ENCODE measurements around the gene TPRKB.
"Not testable (repeated sequence)": the region's sequence is repeated elsewhere in the genome, so short reads cannot be mapped to it uniquely, and the experiment has no call there.

TPRKB gene

DNA sequence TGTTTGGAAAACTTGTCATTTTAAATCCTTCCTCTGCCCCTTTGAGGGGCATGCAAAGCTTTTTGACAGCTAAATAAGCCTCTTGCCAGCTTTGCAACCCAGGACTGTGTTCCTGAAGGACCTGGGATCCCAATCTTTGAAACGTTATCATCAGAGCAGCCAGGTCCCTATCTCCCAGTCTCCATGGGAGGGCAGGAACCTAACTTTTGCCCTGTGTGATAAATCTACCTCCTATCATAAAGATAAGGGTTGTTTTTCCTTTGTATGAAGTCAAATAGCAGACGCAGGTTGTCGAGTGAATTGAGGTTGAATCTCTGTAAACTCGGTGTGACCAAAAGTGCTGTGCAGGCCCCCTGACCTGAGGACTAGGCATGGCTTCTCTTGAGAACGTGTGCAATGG, 30.1 kb downstream of the TPRKB start:
- no peak overlapping the region for H3K27ac ChIP-seq (ENCODE audit: low read depth, low read length)
- H3K4me3 ChIP-seq (ENCODE audit: low read depth in 1 of 2, low read length in 2 of 2) = no peak overlapping the region
- H3K9ac ChIP-seq (ENCODE audit: low read length) = no peak overlapping the region

DNA sequence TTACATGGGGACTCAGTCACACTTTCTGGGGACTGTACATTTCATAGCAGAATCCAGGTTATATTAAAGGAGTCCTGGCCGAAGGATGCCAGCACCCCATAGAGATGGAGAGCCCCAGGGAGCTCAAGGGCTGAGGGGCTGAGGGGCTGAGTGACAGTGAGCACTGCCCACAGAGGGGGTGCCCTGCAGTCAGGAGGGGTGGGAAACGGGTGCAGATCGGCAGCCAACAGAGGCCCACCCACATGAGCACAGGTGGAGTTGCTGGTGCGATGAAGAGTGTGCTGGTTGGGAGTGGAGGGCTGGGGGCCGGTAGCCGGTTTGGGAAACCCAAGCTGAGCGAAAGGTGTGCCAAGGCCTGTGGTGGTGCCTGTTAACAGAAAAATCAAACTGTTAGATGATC, 32.1 kb downstream of the TPRKB start:
- H3K36me3 ChIP-seq (ENCODE audit: insufficient read depth, low read length) = no peaks in the 10 kb centered on the region
- no peak overlapping the region for H3K27ac ChIP-seq (ENCODE audit: low read depth, low read length)
- H3K9me3 ChIP-seq (ENCODE audit: low read length) = no peaks in the 10 kb centered on the region
- no peaks in the 10 kb centered on the region for H3K4me1 ChIP-seq (ENCODE audit: insufficient read depth, low read length)
- H3K4me3 ChIP-seq (ENCODE audit: low read depth in 1 of 2, low read length in 2 of 2) = no peak overlapping the region
- no peaks in the 10 kb centered on the region for H3K27me3 ChIP-seq (ENCODE audit: control insufficient read depth in 1 of 2, insufficient read depth in 2 of 2, low read length in 2 of 2)
- H3K9ac ChIP-seq (ENCODE audit: low read length) = no peak overlapping the region

More for the DNA sequence above, 30.1 kb downstream of the TPRKB start:
- Histone ChIP-seq H3K9me3 (ENCODE audit: low read length) (no peaks in the 10 kb centered on the region), H3K36me3 (ENCODE audit: insufficient read depth, low read length) (no peaks in the 10 kb centered on the region), H3K27me3 (ENCODE audit: control insufficient read depth in 1 of 2, insufficient read depth in 2 of 2, low read length in 2 of 2) (no peaks in the 10 kb centered on the region), H3K4me1 (ENCODE audit: insufficient read depth, low read length) (no peaks in the 10 kb centered on the region)

DNA sequence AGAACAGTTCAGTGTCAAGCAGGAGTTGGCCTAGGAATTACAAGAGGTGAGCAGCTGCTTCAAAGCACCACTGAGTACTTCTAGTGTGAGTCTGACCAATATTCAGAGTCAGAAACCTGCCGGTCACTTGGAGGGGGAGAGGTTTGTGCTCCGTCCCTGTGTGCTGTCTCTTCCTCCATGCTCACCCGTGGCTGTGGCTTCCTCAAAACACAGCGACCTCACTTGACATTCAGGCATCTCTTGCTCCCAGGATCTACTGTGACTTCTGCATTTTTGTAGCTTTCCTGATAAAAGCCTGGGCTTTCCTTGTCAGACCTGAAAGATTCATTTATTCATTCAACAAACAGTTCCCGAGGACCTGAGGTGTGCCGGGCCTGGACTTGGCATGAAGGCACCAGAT, 32.9 kb downstream of the TPRKB start:
- no peaks in the 10 kb centered on the region for H3K27me3 ChIP-seq (ENCODE audit: control insufficient read depth in 1 of 2, insufficient read depth in 2 of 2, low read length in 2 of 2)
- H3K4me1 ChIP-seq (ENCODE audit: insufficient read depth, low read length) = no peaks in the 10 kb centered on the region
- H3K9ac ChIP-seq (ENCODE audit: low read length) = no peak overlapping the region
- H3K27ac ChIP-seq (ENCODE audit: low read depth, low read length) = no peak overlapping the region
- H3K36me3 ChIP-seq (ENCODE audit: insufficient read depth, low read length) = no peaks in the 10 kb centered on the region
- no peak overlapping the region for H3K4me3 ChIP-seq (ENCODE audit: low read depth in 1 of 2, low read length in 2 of 2)
- no peaks in the 10 kb centered on the region for H3K9me3 ChIP-seq (ENCODE audit: low read length)

DNA sequence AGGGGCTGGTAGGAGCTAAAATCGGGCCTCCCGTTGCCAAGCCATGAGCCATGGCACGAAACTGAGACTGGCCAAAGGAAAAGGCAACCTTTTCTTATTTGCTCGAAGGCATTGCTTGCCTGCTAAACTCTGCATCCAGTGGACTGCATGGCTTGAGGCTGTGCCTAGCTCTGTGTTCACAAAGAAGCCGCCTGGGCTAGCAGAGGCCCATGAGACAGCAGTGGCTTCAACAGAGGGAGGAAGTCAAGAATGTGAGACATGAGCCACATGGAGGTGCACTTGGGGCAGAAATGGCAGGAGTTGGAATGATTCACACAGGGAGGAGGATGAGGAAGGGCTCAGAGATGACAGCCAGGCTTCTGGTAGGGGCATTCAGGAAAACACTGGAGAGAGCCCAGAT, 33.5 kb downstream of the TPRKB start:
- Histone ChIP-seq H3K4me1 (ENCODE audit: insufficient read depth, low read length) (no peaks in the 10 kb centered on the region), H3K9ac (ENCODE audit: low read length) (no peak overlapping the region), H3K9me3 (ENCODE audit: low read length) (no peaks in the 10 kb centered on the region), H3K27ac (ENCODE audit: low read depth, low read length) (no peak overlapping the region), H3K4me3 (ENCODE audit: low read depth in 1 of 2, low read length in 2 of 2) (no peak overlapping the region), H3K36me3 (ENCODE audit: insufficient read depth, low read length) (no peaks in the 10 kb centered on the region), H3K27me3 (ENCODE audit: control insufficient read depth in 1 of 2, insufficient read depth in 2 of 2, low read length in 2 of 2) (no peaks in the 10 kb centered on the region)

DNA sequence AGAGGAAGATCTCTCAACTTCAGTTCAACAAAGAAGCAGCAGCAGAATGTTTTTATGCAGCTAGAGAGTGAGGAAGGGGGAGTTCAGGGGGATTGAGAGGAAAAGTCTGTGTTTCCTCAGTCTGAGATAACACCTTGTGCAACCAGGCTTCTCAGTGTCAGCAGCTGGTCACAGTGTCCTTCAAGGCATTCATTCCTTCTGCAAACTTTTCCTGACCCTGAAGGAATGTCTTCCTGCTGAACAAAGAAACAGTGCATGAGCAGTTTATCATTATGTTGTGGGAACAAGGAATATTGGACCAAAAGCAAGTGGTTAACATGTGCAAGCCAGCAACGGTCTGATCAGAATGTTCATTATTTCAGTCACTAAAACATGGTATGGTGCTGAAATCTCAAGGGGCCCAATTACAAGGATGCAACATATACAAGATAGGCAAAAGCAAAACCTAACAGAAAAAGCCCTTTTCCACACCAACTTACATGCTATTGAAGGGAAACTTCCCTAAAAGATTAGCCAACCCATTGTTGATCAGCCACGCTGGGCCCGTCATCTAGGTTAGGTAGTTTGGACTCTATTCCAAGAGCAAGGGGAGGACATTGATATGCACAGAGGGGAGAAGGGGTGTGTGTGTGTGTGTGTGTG, 34.2 kb downstream of the TPRKB start:
- H3K27me3 ChIP-seq (ENCODE audit: control insufficient read depth in 1 of 2, insufficient read depth in 2 of 2, low read length in 2 of 2); H3K9ac ChIP-seq (ENCODE audit: low read length); H3K4me3 ChIP-seq (ENCODE audit: low read depth in 1 of 2, low read length in 2 of 2); H3K36me3 ChIP-seq (ENCODE audit: insufficient read depth, low read length); H3K4me1 ChIP-seq (ENCODE audit: insufficient read depth, low read length); H3K27ac ChIP-seq (ENCODE audit: low read depth, low read length); H3K9me3 ChIP-seq (ENCODE audit: low read length): not testable (repeated sequence)

DNA sequence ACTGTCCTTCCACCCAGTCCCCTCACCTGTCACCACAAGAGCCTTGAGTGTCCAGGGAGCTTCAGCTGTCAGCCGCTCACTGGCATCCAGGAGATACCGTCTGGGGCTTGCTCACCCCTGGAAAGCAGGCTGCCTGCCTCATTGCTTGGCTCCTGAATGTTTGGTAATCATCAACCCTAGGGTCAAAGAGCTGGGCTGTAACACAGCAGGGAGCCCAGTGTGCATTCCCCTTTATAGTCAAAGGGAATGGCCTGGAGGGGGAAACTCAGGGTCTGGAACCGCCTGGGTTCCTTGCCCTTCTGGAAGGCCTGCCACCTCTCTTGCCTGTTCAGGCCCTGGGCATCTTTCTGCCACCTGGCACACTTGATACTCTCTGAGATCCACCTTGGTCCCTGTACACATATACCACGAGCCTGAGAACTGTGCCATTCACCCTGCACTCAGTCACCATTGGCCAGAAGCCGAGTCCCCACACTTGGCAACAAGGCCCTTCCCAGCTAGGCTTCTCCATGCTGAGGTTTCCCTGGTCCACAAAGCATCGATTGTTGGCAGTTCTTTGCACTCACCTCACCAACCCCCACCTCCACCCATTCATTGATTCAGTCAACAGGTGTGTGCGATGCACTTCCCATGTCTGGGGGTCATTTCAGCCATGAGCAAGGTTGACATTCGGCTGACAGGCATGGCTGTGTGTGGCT, 35.0 kb downstream of the TPRKB start:
- H3K4me3 ChIP-seq (ENCODE audit: low read depth in 1 of 2, low read length in 2 of 2) = no peak overlapping the region
- no peaks in the 10 kb centered on the region for H3K9me3 ChIP-seq (ENCODE audit: low read length)
- H3K27me3 ChIP-seq (ENCODE audit: control insufficient read depth in 1 of 2, insufficient read depth in 2 of 2, low read length in 2 of 2) = no peaks in the 10 kb centered on the region
- no peaks in the 10 kb centered on the region for H3K4me1 ChIP-seq (ENCODE audit: insufficient read depth, low read length)
- no peak overlapping the region for H3K27ac ChIP-seq (ENCODE audit: low read depth, low read length)
- no peaks in the 10 kb centered on the region for H3K36me3 ChIP-seq (ENCODE audit: insufficient read depth, low read length)
- H3K9ac ChIP-seq (ENCODE audit: low read length) = no peak overlapping the region

DNA sequence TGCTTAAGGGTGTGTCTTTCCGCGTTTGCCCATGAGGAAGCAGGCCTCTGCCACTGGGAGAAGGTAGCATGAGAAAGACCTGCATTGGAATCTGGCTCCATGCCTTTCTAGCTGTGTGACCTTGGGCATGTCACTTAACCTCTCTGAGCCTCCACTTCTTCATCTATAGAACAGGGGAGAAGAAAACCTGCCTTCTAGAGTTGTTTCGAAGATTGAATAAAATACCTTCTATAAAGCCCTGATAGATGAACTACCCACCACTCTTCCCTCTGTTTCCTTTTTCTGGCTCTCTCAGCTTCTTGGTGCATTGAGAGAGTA, 35.7 kb downstream of the TPRKB start:
- H3K9ac ChIP-seq (ENCODE audit: low read length); H3K4me1 ChIP-seq (ENCODE audit: insufficient read depth, low read length); H3K9me3 ChIP-seq (ENCODE audit: low read length); H3K27ac ChIP-seq (ENCODE audit: low read depth, low read length); H3K27me3 ChIP-seq (ENCODE audit: control insufficient read depth in 1 of 2, insufficient read depth in 2 of 2, low read length in 2 of 2); H3K4me3 ChIP-seq (ENCODE audit: low read depth in 1 of 2, low read length in 2 of 2); H3K36me3 ChIP-seq (ENCODE audit: insufficient read depth, low read length): not testable (repeated sequence)

DNA sequence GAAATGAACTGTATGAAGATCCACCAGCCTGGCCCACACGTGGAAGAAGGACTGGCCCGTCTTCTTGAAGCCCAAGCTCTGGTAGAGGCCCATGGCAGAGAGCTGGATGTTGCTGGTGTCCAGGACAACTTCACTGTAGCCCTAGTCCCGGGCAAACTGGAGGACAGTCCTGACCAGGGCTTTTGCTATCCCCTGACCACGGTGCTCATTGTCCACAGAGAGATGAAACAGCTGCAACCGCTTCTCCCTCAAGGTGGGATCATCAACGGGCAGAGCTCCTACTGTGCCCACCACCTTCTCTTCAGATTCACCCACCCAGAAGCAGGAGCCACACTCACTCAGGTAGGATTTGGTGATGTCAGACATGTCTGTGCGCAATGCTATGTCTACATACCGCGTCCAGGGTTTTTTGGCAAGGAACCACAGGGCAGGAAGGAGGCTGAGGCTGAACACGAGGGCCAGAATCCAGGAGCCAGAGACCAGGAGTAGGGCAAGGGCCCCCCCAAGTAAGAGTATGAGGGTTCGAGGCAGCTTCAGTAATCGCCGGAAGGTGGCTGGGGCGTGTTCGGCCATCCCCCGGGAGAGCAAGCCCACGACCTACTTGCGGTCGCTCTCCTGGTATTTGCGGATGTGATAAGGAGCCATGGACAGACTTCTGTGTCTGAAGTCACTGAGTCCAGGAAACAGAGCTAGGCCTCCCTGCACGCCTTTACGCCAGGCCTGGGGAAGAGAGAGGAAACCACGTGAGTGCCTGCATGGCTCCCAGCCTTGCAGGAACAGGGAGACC, 36.3 kb downstream of the TPRKB start:
- Histone ChIP-seq H3K27me3 (ENCODE audit: control insufficient read depth in 1 of 2, insufficient read depth in 2 of 2, low read length in 2 of 2) (no peaks in the 10 kb centered on the region), H3K9me3 (ENCODE audit: low read length) (no peaks in the 10 kb centered on the region), H3K4me3 (ENCODE audit: low read depth in 1 of 2, low read length in 2 of 2) (no peak overlapping the region), H3K27ac (ENCODE audit: low read depth, low read length) (no peak overlapping the region), H3K9ac (ENCODE audit: low read length) (no peak overlapping the region), H3K4me1 (ENCODE audit: insufficient read depth, low read length) (no peaks in the 10 kb centered on the region), H3K36me3 (ENCODE audit: insufficient read depth, low read length) (no peaks in the 10 kb centered on the region)

DNA sequence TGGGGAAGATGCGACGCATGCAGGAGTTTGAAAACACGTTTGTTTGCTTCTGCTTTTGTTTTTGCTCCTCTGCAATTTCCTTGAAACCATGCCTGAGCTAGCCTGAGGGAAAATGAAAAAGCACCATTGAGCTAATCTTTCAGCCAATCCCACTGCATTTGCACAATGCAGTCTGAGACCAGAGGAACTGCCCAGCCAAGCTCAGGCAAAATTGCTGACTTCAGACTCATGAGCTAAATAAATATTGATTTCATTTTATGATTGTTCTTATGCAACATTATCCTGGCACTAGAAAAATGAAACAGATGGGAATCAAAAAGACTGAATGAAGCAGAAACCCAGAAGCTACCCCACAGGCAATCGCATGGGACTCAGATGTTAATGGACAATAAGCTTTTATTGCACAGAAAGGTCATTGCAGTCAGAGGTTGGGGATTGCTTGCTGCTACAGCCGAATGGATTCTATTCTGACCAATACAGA, 37.0 kb downstream of the TPRKB start:
- H3K4me1 ChIP-seq (ENCODE audit: insufficient read depth, low read length) = no peaks in the 10 kb centered on the region
- no peaks in the 10 kb centered on the region for H3K9me3 ChIP-seq (ENCODE audit: low read length)
- no peak overlapping the region for H3K9ac ChIP-seq (ENCODE audit: low read length)
- no peaks in the 10 kb centered on the region for H3K27me3 ChIP-seq (ENCODE audit: control insufficient read depth in 1 of 2, insufficient read depth in 2 of 2, low read length in 2 of 2)
- H3K27ac ChIP-seq (ENCODE audit: low read depth, low read length) = no peak overlapping the region
- no peaks in the 10 kb centered on the region for H3K36me3 ChIP-seq (ENCODE audit: insufficient read depth, low read length)
- no peak overlapping the region for H3K4me3 ChIP-seq (ENCODE audit: low read depth in 1 of 2, low read length in 2 of 2)

DNA sequence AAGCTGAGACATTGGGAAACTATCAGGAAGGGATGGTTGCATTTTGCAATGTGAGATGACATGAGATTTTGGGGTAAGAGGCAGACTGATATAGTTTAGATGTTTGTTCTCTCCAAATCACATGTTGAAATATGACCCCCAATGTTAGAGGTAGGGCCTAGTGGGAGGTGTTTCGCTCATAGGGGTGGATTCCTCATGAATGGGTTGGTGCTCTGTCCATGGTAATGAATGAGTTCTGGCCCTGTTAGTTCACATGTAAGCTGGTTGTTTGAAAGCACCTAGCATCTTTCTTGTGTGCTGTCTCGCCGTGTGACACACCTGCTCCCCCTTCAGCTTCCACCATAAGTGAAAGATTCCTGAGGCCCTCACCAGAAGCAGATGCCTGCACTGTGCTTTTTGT, 37.7 kb downstream of the TPRKB start:
- Histone ChIP-seq H3K36me3 (ENCODE audit: insufficient read depth, low read length) (no peaks in the 10 kb centered on the region), H3K27me3 (ENCODE audit: control insufficient read depth in 1 of 2, insufficient read depth in 2 of 2, low read length in 2 of 2) (no peaks in the 10 kb centered on the region), H3K27ac (ENCODE audit: low read depth, low read length) (no peak overlapping the region), H3K4me3 (ENCODE audit: low read depth in 1 of 2, low read length in 2 of 2) (no peak overlapping the region), H3K9ac (ENCODE audit: low read length) (no peak overlapping the region), H3K4me1 (ENCODE audit: insufficient read depth, low read length) (no peaks in the 10 kb centered on the region), H3K9me3 (ENCODE audit: low read length) (no peaks in the 10 kb centered on the region)

DNA sequence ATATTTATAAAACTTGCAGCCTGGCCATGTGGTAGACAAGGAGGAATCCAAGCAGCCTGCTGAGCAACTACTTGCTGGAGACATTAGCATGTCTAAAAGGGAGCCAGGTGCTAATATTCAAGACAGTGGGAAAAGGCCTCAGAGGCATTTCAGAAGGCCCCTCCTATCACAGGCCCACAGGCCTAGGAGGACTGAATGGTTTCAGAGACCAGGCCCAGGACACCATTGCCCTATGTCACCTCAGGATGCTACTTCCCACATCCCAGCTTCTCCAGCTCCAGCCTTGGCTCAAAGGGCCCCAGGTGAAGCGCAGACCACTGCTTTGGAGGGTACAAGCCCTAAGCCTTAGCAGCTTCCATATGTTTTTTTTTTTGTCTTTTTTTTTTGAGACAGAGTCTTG, 39.0 kb downstream of the TPRKB start:
- H3K27me3 ChIP-seq (ENCODE audit: control insufficient read depth in 1 of 2, insufficient read depth in 2 of 2, low read length in 2 of 2) = no peaks in the 10 kb centered on the region
- H3K36me3 ChIP-seq (ENCODE audit: insufficient read depth, low read length) = no peaks in the 10 kb centered on the region
- no peak overlapping the region for H3K27ac ChIP-seq (ENCODE audit: low read depth, low read length)
- no peak overlapping the region for H3K9ac ChIP-seq (ENCODE audit: low read length)
- H3K9me3 ChIP-seq (ENCODE audit: low read length) = no peaks in the 10 kb centered on the region
- H3K4me3 ChIP-seq (ENCODE audit: low read depth in 1 of 2, low read length in 2 of 2) = no peak overlapping the region
- H3K4me1 ChIP-seq (ENCODE audit: insufficient read depth, low read length) = no peaks in the 10 kb centered on the region
